NCI-H2227 (cell line): ENCODE measurements around the gene RMI1.
A peak's percentile ranks its signal among the peaks of the same experiment; 100 is the strongest.

ENCODE experiments used
- DNase-seq: peaks from one replicate; lab custom pipeline; 2025; ENCODE audit not compliant: unreplicated experiment; lab: John Stamatoyannopoulos, UW

Gene RMI1

DNA sequence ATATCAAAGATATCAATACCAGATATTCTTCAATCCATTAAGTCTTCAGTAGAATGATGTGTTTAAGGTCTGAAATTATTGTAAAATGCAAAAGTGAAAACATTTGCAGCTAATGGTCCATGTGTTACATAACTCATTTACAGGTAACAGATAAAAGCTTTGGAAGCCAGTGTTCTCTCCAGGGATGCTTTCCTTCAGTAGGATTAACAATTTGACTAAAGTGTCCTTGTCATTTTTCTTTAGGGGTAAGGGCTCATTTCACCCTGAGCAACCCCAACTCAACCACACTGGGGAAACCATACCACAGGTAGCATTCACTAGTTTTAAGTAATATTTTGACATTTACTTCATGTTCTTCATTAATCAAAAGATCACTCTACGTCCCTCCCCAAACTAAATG lies 13.5 kb upstream of the RMI1 start:
- DNase-seq: no peak

DNA sequence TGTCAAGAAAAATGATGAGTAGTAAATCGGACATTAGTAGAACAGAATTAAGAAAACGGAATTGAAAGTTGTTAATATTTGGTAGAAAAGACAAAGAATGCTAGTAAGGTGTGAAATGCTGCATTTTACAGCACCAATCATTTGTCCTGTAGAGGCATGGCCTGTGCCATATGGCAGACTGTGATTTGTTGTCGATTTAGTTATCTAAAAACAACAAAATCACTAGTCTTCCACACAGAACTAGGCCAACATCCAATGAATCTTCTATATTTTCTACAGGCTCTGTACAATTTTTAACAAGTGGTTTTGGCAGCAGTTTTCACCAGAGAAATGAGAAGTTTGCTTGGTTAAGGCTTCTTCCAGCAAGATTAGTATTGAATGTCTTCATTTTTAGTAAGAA lies 11.0 kb upstream of the RMI1 start:
- no peak for DNase-seq

DNA sequence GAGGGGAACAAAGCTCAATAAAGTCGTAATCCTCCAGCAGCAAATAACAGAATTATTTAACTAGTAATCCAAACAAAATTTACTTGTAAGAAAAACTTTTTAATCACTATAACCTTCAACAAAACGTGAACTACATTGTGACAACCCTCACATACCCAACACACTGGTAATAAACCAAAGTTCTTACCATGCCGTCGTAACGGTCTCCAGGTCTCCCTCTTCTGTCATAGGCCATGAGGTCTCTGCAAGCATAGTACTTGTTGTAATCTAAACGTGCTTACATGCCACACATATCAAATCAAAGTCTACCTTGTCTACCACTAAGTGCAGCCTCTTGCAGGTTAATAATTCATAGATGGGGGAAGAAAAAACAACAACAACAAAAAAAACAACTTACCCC lies 9.1 kb upstream of the RMI1 start:
- no peak for DNase-seq

DNA sequence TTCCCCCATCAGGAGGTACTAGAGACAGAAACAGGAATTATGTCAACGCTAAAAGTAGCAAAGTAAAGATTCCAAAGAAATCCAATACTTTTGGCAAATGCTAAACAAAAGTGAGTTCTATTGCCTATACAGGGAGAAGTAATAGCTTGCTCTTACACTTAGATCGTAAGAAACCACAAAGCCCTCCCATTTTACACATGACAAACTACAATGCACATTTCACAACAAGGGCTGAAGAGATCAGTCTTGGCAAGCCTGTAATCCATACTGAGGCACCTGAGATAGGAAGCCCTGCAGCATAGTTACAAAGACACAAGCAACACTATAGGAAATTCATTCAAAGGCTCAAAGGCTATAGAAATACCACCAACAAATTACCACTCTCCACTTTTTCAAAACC lies 8.3 kb upstream of the RMI1 start:
- no peak for DNase-seq

DNA sequence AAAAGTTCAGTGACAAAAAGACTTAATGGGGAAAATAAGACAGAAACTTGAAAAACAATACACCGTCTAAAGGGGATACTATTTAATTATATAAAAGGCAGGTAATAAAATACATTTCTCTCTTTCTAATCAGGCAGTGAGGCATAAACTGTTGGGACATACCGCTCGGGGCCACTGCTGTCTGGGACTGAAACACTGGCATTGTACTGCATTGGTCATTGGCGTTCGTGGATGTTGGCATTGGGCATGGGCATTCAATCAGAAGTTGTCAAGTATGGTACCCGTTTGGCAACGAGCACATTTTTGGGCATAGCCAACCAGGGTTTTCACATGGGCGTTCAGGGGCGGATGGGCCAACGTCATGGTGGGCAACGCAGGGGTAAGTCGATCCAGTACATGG lies 5.3 kb upstream of the RMI1 start:
- no peak for DNase-seq

DNA sequence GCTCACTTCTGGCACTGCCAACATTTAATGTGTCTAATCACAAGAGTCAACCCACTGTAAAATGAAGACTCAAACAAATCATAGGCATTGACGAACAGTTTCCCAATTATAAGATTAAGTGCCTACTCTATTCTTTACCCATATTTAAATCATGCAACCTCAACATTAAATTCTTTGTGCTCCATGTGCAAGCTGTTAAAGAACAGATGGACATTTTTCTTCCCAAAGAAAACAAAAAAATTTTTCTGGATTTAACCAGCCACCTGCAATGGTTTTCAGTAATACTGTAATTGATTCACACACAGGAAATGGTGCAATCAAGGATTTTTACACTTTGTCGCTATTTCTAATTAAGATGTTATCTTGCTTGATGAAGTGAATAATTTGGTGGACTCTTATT lies 4.2 kb upstream of the RMI1 start:
- DNase-seq: no peak

DNA sequence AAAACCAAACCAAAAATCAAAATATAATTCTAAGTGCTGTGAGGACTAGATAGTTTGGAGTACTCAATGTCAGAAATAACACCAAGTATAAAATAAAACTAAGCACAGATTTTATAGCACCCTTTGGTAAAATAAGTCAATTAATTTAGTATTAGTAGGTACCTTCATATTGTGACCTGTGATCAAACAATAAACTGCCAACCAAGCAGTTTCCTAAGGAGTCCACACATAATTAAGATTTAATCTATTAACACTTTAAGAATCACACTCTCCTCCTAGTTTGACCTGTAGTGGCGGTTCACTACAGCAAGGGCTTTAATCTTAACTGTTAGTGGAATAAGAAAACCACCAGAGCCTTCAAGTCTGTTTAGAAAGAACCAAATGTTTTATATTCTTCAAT lies 3.4 kb upstream of the RMI1 start:
- no peak for DNase-seq

DNA sequence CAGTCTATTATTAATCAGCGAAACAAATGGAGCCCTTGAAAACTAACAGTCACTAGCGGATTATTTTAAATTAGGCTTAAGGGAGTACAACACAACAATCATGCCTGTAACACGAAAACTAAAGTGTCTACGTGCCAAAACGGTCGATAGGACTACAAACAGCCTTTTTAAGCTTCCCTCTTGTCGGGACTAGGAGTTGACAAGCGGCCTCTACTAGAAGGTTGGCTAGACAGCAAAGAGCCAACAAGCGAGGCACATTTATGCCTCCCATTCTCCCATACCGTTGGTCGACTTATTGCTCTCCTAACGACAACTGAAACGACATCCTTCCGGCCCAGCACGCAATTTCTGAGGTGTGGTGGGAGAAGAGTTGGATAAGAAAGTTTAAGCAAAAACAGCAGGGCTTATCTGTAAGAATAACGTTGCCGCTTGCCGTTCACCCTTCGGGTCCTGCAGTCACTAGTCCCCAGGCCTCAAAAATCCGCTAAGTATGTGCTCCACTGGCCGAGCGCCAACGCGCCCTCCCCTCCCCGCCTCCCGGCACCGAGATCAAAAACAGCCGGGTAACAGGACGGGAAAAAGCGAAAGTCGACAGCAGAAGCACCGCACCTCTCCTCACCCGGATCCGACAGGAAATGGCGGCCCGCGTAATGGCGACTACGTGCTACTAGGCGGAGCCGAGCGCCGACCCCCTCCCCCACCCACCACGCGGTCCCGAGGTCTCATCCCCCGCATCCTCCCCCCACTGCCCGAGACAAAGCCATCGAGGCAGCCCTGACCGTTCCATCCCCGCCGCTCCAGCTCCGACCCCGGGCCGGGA lies 1.4 kb upstream of the RMI1 start:
- peak; percentile 75 for DNase-seq

DNA sequence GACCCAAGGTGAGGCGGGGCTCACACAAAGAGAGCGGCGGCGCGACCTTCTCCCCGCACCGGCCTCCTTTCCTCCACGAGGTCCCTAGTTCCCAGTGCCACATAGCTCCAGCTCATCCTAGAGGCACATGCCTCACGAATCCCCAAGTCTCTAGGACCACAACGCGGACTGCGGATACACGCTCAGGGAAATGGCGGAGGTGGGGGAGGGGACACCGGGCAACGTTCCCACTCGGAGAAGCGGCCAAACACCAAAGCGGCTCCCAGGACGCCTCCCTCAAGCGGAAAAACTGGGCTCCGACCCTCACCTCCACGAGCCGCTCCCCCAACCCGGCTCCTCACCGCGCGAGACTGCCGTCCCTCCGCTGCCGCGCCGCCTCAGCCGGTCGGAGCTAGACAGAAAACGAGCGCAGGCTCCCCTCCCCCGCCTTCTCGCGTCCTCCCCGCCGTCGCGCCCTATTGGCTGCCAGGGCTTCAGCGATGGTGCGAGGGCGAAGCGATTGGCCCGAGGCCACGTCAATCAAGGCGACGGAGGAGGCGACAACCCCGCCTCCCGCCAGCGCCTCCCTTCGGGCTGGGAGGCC lies 702 bp upstream of the RMI1 start, which contains the start of gene HNRNPK:
HNRNPK (minus strand) TSS at position 404 of the 583 bp plus-strand sequence. CDS start 1,963 bp downstream, outside the sequence.
- peak; percentile 98 for DNase-seq

DNA sequence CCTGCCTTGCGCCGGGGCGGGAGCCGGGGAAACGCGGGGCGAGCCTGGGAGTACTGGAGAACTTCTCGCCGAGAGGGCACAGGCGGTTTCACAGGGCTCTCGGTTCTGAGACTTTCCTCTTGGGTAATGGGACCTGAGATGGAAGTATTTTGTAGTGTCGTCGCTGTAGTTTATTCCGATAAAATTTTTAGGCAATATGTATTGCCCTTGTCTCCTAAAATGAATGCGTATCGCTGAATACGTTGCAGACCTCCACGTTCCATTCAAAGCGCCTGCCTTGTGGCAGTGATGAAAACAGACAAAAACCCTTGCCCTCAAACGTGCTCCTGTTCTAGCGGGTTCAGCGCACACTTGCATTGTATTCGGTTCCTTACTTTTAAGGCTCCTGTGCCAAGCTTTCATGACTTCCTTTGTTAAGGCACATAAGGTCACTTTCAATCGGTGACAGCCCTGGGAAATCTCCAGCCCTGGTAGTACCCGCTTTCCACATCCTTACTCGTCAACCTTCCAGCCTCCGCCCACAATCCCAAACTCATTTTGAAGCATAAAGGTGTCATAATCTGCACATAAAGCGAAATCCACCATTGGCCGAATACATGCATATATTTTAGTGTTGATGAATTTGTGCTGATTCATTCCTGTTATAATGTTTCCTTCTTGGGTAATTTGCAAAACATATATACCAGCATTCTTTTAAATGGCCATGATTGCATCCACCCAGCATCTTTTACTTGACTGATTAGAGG lies 694 bp downstream of the RMI1 start:
- peak; percentile 39 for DNase-seq

DNA sequence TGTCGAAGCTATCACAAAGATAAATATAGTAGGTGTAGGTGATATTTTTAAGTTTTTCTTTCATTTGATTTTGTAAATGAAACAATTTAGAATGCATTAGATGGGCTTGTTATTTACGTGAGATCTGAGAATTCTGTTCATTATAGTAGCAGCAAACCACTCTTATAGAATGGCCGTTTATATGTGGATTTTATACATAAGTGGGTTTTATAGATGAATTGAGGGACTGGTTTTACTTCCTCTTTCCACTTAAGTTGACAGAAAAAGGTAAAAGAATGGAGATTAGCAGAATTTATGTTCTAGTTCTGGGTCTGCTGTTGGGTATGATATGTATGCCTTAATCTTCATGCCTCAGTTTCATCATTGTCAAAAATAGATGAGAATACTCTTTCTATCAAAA lies 5.6 kb downstream of the RMI1 start:
- no peak for DNase-seq

DNA sequence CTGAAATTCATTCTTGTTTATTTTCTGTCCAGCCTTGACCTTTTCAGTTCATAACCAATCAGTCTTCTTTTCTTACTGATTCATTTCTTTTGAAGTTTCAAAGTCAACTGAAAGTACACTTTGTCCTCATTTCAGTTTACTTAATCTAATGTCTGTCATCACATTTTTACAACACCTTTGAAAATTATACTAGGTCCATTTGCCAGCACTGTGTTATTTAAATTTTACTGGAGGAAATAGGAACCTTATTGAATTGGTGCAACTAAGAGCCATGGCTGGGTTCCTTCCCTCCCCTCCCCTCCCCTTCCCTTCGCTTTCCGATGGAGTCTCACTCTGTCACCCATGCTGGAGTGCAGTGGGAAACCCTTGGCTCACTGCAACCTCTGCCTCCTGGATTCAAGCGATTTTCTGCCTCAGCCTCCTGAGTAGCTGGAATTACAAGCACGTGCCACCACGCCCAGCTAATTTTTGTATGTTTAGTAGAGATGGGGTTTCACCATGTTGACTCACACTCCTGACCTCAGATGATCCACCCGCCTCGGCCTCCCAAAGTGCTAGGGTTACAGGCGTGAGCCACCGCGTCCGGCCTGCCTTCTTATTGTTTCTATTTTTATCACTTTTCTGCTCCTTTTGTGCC lies 6.3 kb downstream of the RMI1 start:
- DNase-seq: no peak

DNA sequence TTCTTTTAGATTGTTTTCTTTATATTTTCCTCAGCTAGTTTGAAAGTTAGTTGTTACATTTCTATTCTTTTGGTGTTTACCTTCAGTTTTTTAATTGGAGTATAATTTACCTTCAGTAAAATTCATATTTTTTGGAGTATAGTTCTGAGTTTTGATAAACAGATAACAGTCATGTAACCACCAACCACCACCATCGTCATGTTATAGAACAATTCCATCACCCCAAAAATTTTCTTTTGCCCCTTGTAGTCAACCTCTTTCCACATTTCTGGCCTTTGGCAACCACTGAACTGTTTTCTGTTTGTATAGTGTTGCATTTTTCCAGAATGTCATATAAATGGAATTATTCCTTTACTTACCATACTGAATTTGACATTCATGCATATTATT lies 6.8 kb downstream of the RMI1 start:
- no peak for DNase-seq

DNA sequence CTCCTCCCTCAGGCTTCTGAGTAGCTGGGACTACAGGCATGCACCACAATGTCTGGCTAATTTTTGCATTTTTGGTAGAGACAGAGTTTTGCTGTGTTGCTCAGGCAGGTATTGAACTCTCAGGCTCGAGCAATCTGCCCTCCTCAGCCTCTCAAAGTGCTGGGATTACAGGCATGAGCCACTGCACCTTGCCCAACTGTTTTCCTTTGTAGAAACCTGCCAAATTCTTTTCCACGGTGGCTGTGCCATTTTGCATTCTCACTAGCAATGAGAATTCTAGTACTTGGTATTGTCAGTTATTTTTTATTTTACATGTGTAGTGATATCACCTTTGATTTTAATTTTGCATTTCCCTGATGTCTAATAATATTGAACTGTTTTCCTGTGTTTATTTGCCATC lies 7.8 kb downstream of the RMI1 start:
- no peak for DNase-seq

DNA sequence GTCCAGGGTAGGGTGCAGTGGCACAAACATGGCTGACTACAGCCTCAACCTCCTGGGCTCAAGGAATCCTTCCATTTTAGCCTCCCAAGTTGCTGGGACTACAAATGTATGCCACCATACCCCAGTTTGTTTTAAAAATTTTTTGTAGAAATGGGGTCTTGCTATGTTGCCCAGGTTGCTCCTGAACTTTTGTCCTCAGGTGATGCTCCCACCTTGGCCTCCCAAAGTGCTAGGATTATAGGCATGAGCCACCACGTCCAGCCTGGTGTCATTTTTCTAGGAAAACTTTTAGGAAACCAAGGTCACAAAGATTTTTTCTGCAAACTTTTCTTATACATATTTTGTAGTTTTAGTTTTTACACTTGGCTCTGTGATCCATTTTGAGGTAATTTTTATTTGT lies 10.8 kb downstream of the RMI1 start:
- no peak for DNase-seq

DNA sequence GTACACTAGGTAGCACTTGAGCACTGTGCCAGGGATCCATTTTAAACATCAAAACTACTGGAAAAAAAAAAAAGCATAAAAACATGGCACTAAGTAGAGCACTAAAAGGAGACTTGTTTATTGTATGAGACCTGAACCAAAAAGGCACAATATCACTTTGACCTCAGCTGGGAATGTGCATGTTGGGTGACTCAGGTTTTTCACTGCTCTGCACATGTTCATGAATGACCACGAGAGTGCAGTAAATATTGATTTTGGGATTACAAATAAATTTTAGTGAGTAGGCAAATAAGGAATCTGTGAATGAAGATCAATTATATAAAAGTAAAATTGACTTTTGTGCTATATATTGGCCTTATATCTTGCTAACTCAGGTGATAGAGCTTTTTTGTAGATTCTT lies 11.8 kb downstream of the RMI1 start:
- no peak for DNase-seq

DNA sequence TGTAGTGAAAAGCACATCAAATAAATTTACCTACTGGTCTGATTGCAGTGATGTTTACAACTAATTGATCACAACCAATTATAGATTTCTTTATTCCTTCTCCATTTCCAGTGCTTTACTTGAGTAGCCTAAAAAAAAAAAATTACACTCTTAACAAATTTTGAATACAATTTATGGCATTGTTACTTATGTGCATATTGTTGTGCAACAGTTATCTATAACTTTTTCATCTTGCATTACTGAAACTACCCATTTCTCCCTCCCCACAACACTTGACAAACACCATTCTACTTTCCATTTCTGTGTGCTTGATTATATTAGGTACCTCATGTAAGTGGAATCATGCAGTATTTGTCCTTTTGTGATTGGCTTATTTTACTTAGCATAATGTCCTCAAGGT lies 12.3 kb downstream of the RMI1 start:
- no peak for DNase-seq

DNA sequence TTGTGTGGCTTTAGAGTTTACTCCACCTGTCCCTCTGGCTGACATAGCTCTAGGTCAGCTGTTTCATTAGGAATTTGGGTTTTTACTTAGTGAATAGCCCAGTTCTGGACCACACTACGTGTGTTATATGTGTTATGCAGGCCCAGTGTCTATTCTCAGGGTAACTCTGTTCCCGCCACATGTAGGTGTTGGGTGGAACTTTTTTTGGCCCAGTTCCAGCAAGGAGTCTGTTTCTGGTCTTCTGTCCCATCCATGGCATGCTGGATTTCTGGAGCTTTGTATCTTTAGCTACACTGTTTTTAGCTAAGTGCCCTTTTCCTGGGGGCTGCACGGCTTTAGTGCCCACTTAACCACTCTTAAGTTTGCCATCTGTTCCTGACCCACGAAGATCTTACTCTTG lies 15.5 kb downstream of the RMI1 start:
- DNase-seq: no peak

DNA sequence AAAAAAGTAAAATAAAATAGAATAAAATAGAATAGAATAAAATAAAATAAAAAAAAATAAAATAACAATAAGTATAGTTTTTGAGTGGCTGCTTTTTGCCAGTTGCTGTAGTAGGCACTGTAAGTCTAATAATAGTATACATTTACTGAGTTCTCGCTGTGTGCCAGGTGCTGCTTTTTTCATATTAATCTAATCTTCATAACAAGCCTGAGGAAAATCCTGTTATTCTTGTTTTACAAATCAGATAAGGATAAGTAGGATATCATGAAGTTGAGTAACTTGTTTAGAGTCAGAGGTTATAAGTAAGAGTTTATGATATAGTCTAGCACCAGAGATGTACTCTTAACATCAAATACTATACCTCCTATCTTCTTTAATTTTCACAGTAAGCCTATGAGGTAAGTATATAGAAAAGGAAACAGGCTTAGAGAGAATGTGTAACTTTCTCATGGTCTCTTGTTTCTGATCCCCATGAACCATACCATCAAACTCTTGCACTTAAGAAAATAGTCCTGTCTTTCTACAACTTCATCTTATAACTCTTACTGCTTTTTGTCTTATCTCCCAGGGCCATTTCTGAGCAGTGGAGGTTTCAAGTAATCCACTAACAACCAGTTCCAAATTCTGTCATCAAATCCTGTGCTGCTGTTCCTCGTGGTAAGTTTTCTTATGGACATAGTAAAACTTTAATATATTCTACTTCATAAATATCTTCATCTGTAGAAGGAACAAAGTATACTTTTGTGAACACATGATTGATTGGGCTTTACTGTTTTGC lies 18.7 kb downstream of the RMI1 start:
- DNase-seq: no peak

DNA sequence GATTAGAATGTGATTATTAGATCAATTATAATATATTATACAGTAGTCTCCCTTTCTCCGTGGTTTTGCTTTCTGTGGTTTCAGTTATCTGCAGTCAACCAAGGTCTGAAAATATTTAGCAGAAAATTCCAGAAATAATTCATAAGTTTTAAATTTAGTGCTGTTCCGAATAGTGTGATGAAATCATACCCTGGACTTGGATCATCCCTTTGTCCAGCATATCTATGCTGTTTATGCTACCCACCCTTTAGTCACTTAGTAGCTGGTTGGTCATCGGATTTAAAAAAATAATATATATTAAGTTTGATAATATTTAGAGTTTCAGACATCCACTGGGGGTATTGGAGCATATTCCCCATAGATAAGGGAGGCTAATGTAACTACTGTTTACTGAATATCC lies 19.6 kb downstream of the RMI1 start:
- DNase-seq: no peak

DNA sequence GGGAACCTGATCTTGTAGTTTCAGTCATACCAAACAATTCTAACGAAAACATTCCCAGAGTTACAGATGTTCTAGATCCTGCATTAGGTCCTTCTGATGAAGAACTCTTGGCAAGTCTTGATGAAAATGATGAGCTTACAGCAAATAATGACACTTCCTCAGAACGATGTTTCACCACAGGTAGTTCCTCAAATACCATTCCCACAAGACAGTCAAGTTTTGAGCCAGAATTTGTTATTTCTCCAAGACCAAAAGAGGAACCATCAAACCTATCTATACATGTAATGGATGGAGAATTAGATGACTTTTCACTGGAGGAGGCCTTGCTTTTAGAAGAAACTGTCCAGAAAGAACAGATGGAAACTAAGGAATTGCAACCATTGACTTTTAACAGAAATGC lies 21.0 kb downstream of the RMI1 start:
- no peak for DNase-seq
